NCI-H446 treated with DMSO at 0.1 percent for 48 hours (cell line): ENCODE results near the gene TFCP2L1.

Source experiments
- DNase-seq: peaks from one replicate; lab custom pipeline; 2025; lab: John Stamatoyannopoulos, UW

TFCP2L1 gene

DNA sequence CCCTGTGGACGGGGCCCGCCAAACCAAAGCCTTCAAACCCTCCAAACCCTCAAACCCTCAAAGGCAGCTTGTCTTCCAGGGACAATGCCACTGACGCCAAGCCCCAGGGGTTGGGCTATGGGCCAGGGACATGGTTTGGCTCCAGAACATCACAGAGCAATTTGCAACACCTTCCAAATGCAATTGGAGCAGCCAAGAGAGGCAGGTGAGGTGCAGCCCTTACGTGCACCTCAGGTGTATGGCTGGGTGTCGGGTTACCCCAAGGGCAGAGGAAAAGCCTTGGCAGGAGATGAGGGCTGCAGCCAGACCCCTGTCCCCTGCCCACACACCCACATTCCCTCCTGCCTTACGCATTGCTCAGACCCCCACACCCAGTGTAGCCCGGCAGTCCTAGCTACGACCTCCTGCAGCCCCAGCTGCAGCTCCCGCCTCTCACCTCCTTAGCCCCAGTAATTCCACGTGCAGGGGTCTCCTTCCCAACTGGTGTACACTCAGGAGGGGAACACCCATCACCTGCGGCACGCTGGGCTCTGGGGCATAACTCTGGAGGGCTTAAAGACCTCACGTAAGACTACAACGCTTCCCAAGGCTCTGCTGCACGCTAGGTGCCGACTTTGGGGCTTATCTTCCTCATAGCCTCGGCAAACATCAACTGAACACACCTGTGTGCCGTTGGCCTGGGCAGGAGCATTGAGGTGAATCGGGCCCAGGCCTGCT, 88.7 kb downstream of the TFCP2L1 start:
- no peak for DNase-seq

DNA sequence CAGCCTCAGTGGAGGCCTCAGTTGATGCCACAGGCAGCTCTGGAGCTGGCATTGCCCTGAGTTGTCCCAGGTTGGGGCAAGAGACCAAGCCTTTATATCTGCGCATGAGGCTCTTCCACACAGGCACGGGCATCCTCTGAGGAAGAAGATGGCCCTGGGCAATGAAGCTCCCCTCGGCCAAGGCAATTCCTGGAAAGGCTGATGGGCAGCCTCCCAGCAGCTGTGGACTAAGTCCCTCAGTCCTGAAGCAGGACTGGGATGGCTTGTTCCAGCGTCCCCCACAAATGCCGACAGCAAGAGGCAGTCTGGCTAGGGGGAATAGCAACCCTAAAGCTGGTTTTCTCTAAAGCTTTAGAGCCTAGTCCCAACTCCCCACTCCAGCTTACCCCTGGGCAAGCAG, 90.0 kb downstream of the TFCP2L1 start:
- DNase-seq = no peak

DNA sequence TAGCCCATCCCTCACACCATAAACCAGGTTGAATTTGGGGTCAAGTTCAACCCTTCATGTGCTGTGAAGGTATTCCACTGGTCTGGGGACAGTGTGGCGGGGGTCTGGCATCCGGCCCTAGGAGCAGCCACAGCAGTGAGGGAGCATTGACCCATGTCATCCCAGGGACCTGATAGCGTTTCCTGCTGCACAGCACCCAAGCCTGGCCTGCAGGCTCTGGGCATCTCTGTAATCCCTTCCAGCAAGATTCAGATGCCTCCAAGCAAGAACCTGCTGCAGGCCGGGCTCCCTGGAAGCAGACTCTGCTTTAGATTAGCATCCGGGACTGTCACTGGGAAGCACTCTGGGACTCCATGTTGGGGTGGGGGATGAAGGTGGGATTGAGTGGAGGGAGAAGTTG, 90.4 kb downstream of the TFCP2L1 start:
- DNase-seq = no peak

DNA sequence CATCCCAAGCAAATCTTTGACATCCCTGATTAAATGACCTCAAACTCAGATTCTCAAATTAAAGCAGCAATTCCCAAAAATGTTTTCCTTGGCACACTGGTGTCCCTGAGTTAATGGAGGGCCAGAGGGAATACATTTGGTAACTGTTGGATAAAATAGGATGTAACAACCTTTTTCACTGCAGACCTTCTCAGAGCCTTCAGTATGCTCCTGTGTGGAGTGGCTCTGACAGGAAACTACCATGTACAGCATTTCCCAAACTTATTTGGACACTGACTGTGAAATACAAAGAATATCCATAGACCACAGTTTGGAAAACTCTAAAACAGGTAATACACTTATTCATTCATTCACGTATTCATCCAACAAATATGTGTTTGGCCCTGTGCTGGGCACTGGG, 91.8 kb downstream of the TFCP2L1 start:
- DNase-seq = no peak

- no peak for DNase-seq
Measured at GRCh38 chr2:121192576-121192975, 92.4 kb downstream of the TFCP2L1 start.

DNA sequence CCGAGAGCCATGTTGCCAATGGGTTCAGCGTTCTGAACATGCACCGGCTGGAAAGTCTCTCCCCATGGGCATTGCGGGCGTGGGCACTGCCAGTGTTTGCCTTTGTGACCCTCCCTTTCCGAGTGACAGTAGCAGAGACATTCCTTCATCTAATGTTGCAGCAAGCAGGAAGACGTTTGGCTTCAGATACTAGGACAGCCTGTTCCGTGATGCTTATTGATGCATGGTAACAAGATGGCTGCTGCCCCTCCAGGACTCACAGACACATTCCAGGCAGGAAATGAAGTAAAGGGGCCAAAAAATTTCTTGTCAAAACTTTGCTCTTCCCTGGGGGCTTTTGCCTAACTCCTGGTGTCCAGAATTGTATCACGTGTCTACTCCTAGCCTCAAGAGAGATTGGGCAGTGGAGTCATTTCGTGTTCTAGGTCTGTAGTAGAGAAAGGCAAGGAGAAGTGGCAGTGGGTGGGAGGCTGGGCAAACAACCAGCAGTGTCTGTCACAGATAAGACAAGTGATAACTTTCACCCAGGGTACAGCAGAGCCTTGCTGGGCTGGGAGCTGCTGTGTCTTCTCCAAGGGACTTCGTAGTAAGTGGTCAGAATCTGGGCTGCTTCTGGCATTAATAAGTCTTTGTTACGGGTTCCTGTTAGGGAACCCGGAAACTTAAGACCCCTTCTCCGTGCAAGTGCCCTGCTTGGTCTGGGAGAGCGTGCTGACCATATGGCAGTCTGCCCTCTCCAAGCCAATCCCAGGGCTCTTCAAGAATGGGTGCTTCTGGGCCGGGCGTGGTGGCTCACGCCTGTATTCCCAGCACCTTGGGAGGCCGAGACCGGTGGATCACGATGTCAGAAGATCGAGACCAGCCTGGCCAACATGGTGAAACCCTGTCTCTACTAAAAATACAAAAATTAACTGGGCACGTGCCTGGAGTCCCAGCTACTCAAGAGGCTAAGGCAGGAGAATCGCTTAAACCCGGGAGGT, 93.5 kb downstream of the TFCP2L1 start:
- no peak for DNase-seq

GRCh38 chr2:121189661-121190381, 95.2 kb downstream of the TFCP2L1 start:
- DNase-seq = no peak

DNA sequence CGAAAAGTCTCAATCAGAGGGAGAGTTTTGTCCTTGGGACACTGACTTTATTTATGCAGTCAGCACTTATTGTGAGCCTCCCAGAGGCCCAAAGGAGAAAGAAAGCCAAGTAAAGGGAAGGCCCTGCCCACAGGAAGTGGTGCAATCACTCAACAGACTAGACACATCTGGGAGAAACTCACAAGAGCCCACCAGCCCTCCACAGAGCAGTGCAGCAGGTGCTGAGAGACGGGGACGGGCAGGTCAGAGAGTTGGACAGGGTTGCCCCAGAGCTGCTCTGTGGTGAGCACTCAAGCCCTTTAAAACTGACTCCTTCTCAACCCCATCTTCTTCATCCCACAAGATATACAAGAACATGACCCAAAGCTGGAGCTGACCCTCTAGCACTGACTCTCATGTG, 96.0 kb downstream of the TFCP2L1 start:
- DNase-seq = no peak

DNA sequence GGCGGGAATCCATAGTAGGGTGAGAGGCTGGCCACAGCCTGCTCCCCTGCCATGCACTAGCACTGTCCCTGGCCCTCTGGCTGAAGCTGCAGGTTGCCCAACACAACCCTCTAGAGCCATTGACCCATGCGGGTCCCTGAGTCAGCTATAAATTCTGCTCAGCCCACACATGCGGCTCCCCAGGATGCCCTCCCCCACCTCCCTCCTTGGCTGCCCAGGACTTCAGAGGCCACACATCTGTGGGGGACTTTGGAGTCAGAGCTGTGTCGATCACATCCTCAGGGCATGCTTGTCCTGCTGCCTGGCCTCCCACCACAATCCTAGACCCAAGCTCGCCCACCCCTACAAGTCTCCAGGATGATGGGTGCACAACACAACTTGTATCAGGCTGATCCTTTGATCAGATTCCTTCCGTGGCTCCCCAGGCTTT, 97.0 kb downstream of the TFCP2L1 start:
- no peak for DNase-seq

GRCh38 chr2:121187351-121187981, 97.5 kb downstream of the TFCP2L1 start:
- no peak for DNase-seq

- DNase-seq = no peak
Measured at GRCh38 chr2:121186261-121186660, 98.7 kb downstream of the TFCP2L1 start.

DNA sequence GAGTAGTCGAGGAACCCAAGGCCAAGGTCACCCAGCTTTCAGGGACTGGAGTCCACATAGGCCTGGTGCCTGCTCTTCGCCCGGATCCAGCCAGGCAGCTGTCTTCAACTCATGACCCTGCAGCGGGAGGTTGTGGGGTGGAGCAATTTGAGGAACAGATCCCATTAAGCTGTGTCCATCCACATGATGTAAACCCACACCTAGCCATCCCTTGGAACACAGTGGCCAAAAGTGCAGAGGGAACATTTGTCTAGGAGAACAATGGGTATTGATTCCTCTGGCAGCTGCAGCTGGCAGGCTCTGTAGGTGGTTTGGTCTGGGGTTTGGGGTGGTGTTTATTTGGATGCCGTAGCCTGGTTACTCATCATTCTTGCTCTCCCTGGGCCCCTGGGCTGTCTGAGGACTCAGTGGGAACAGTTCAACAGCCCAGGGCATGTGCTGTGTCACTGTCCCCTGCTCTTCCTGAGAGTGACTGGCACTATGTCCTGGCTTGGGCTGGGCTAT, 99.4 kb downstream of the TFCP2L1 start:
- DNase-seq = no peak

- no peak for DNase-seq
Measured at GRCh38 chr2:121185111-121185510, 99.9 kb downstream of the TFCP2L1 start.

DNA sequence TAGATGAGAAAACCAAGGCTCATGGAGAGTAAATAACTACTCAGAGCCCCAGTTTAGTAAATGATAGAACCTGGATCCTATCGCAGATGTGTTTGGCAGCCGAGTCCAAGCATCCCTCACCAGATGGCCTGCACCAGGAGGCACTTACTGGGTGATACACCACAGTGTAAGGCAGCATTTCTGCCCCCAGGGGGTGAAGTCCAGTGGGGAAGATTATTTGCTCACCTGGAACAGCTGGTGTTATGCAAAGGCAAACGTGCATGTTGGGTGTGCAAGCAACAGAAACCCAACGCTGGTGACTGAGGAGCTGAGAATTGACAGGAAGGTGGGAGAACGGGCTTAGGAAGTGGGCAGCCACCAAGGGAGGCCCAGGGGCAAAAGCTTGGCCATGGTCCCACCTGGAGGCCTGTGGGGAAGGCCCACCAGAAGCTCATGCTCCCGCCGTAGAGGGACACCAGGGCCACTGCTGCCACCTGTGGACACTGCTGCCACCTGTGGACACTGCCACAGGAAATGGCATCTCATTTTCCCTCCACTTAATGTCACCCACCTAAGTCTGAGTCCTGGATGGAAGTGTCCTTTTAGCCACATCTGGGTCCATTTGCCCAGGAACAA, 100.6 kb downstream of the TFCP2L1 start:
- no peak for DNase-seq

DNA sequence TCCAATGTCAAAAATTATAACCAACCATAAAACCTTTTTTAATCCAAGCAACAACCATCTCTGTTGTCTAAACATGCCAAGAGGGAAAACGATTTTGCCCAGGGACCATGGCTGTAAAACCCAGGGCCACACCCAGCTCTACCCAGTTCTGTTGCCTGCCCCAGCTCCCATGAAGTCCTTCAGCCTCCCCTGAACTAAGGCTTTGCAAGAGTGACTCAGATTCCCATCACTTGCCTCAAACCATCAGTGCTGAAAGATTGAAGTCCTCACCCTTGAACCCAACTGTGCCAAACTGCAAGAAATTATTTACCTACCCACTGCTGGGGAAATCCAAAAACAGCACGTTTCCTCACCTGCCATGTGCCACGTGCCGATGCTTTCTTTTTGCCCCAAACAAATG, 102.5 kb downstream of the TFCP2L1 start:
- DNase-seq = no peak

DNA sequence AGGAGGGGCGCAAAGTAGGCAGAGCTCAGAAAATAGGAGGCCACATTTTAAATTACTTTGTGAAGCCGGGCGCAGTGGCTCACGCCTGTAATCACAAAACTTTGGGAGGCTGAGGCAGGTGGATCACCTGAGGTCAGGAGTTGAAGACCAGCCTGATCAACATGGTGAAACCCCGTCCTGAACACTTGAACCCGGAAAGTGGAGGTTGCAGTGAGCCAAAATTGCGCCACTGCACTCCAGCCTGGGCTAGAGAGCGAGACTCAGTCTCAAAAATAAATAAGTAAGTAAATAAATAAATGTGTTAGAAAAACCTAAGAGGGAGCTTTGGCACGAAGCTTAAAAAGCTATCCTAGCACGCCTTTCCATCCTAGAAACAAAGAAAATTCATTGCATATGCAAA, 105.5 kb downstream of the TFCP2L1 start:
- DNase-seq = no peak

DNA sequence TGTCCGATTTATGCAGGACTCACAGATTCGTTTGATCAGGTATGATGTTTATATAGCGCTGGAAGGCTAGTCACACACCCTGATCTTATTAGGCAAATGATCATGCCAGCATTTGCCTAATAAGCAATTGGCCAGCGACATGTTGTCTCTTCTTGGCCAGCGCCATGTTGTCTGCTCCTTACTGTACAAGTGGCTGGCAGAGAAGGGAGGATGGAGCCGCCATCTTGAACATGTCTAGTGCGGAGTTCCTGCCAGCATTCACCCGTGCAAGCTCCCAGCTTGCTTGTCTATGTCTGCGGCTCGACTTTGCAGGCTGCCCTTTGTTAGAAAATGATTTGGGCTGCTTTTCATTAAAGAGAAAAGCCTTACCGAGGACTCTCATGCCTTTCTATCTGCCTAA, 106.3 kb downstream of the TFCP2L1 start:
- DNase-seq = no peak

GRCh38 chr2:121177896-121178295, 107.1 kb downstream of the TFCP2L1 start:
- no peak for DNase-seq

GRCh38 chr2:121175326-121175725, 109.7 kb downstream of the TFCP2L1 start:
- DNase-seq = no peak

GRCh38 chr2:121173806-121174205, 111.2 kb downstream of the TFCP2L1 start:
- no peak for DNase-seq

GRCh38 chr2:121173112-121173511, 111.9 kb downstream of the TFCP2L1 start:
- DNase-seq = no peak
